GM12801 (cell line): ENCODE data around the gene CYGB.

Experiments used
- CTCF ChIP-seq: IDR thresholded peaks from one replicate; pipeline ENCODE4 v1.5.1; 2011; ENCODE audit warnings: control low read depth; ENCODE audit not compliant: insufficient read length; ENCODE audit errors: extremely low read depth

CYGB gene

GRCh38 chr17:76501018-76501826 lies 36.3 kb downstream of the CYGB start, which contains the start of gene RHBDF2:
RHBDF2 (minus strand) TSS chr17:76501423; CDS start chr17:76481524, 19,899 bp downstream.
- no peak for TF ChIP-seq CTCF

GRCh38 chr17:76500747-76501017 lies 36.8 kb downstream of the CYGB start:
- TF ChIP-seq CTCF, result no peak

GRCh38 chr17:76500074-76500746 lies 37.3 kb downstream of the CYGB start:
- TF ChIP-seq CTCF, result no peak

GRCh38 chr17:76499267-76499667 lies 38.2 kb downstream of the CYGB start:
- no peak for TF ChIP-seq CTCF

- TF ChIP-seq CTCF, result no peak
These were observed 38.6 kb downstream of the CYGB start for GRCh38 chr17:76498876-76499251.

- TF ChIP-seq CTCF, result no peak
These were observed 39.3 kb downstream of the CYGB start for GRCh38 chr17:76497979-76498875.

- no peak for TF ChIP-seq CTCF
These were observed 39.9 kb downstream of the CYGB start for GRCh38 chr17:76497699-76497978.
